Thyroid gland (tissue), 4 donors: ENCODE results near the gene LRIT1. TPM values are rescaled to one million over a fixed set of nuclear protein-coding genes. Genes with fewer than 3 reads are reported as not detected.

ENCODE experiments used
- DNase-seq, 2 donors: peaks; one replicate each; pipeline ENCODE4 v3.0.0-alpha.2; 2019
- H3K27ac ChIP-seq, 3 donors: fragments of 200-600 bp; sonication (generic); 1 replicate in 2 of 3; 2 replicates in 1 of 3; pipeline ENCODE4 v1.5.1; 2016 to 2019; ENCODE audit warnings: mild to moderate bottlenecking in 1 of 3, moderate library complexity in 1 of 3
- H3K27me3 ChIP-seq: fragments of 200-600 bp; sonication (generic); one replicate; pipeline ENCODE4 v1.5.1; 2019
- H3K36me3 ChIP-seq, 2 donors: fragments of 200-600 bp; sonication (generic); one replicate each; pipeline ENCODE4 v1.5.1; 2016 to 2019
- H3K4me1 ChIP-seq, 2 donors: fragments of 200-600 bp; sonication (generic); one replicate each; pipeline ENCODE4 v1.5.1; 2017 to 2019
- H3K4me3 ChIP-seq, 3 donors: fragments of 200-600 bp; sonication (generic); replicated peaks in 1 of 3; 1 replicate in 2 of 3; 2 replicates in 1 of 3; pipeline ENCODE4 v1.5.1; 2016; ENCODE audit warnings: mild to moderate bottlenecking in 1 of 3
- H3K9me3 ChIP-seq: fragments of 200-600 bp; sonication (generic); one replicate; pipeline ENCODE4 v1.5.1; 2017
- POLR2A ChIP-seq, 2 donors: fragments of 450-650 bp; IDR thresholded peaks; one replicate each; pipeline ENCODE4 v1.6.1; 2017; ENCODE audit warnings: antibody characterized with exemption in 2 of 2, mild to moderate bottlenecking in 2 of 2, moderate library complexity in 1 of 2
- WGBS, 2 donors: methylation state at CpG; one replicate each; pipeline ENCODE4 v1.1.5; 2017; 5-methylcytosine and 5-hydroxymethylcytosine counted together
- intact Hi-C: fragments of 100-400 bp; cut with DNase I; formaldehyde crosslinking; loops from one replicate; pipeline ENCODE4 v1.15.1; 2023
- total RNA-seq, 4 donors: library from RNA; depleted of rRNA; stranded (reverse); fragments of >200 nt; gene quantifications; one replicate each; pipeline ENCODE4 v1.2.3, GENCODE V29; 2016
- TF ChIP-seq, protein P1 (sequence below), 6 experiments: fragments of 200-600 bp in 3 of 6; fragments of 450-650 bp in 3 of 6; sonication (generic) in 3 of 6; IDR thresholded peaks; one replicate each; pipeline ENCODE4 v1.5.1; 2016 to 2019; ENCODE audit warnings: antibody characterized with exemption in 6 of 6, mild to moderate bottlenecking in 2 of 6, inconsistent platforms in 1 of 6, moderate library complexity in 1 of 6

The LRIT1 gene
- total RNA-seq, 4 donors from 2014 or later = not detected

- TF ChIP-seq, protein P1, sequence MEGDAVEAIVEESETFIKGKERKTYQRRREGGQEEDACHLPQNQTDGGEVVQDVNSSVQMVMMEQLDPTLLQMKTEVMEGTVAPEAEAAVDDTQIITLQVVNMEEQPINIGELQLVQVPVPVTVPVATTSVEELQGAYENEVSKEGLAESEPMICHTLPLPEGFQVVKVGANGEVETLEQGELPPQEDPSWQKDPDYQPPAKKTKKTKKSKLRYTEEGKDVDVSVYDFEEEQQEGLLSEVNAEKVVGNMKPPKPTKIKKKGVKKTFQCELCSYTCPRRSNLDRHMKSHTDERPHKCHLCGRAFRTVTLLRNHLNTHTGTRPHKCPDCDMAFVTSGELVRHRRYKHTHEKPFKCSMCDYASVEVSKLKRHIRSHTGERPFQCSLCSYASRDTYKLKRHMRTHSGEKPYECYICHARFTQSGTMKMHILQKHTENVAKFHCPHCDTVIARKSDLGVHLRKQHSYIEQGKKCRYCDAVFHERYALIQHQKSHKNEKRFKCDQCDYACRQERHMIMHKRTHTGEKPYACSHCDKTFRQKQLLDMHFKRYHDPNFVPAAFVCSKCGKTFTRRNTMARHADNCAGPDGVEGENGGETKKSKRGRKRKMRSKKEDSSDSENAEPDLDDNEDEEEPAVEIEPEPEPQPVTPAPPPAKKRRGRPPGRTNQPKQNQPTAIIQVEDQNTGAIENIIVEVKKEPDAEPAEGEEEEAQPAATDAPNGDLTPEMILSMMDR (IDR thresholded peaks at IDR 0.05) = no peak
- no peak for TF ChIP-seq POLR2A (IDR thresholded peaks at IDR 0.05)
- intact Hi-C loops = no loop called here
- H3K4me3 ChIP-seq = no peak overlapping the region
- H3K27ac ChIP-seq = no peak overlapping the region
- H3K9me3 ChIP-seq = no peaks in the 10 kb centered on the region
- no peaks in the 10 kb centered on the region for H3K27me3 ChIP-seq
- 83 to 85% methylated on average over 13 of the region's 13 CpGs for WGBS, 2 donors
- DNase-seq = no peak
- no peaks in the 10 kb centered on the region for H3K4me1 ChIP-seq
- no peaks in the 10 kb centered on the region for H3K36me3 ChIP-seq
Observed at GRCh38 chr10:84262190-84262956, 21.0 kb upstream of the LRIT1 start.

- Histone ChIP-seq H3K27ac (no peak overlapping the region), H3K36me3 (no peaks in the 10 kb centered on the region), H3K4me3 (no peak overlapping the region), H3K9me3 (no peaks in the 10 kb centered on the region), H3K27me3 (no peaks in the 10 kb centered on the region), H3K4me1 (no peaks in the 10 kb centered on the region)
- 84% methylated on average over 7 of the region's 7 CpGs for WGBS, 2 donors
- intact Hi-C loops = no loop called here
- TF ChIP-seq, protein P1 (IDR thresholded peaks at IDR 0.05) = no peak
- no peak for TF ChIP-seq POLR2A (IDR thresholded peaks at IDR 0.05)
- DNase-seq = no peak
Observed at GRCh38 chr10:84261236-84261915, 20.0 kb upstream of the LRIT1 start.

GRCh38 chr10:84258034-84258695, 16.8 kb upstream of the LRIT1 start:
- H3K9me3 ChIP-seq = no peaks in the 10 kb centered on the region
- TF ChIP-seq, protein P1 (IDR thresholded peaks at IDR 0.05) = no peak
- no peak for TF ChIP-seq POLR2A (IDR thresholded peaks at IDR 0.05)
- 81 to 85% methylated on average over 7 of the region's 7 CpGs for WGBS, 2 donors
- H3K27me3 ChIP-seq = no peaks in the 10 kb centered on the region
- H3K27ac ChIP-seq = no peak overlapping the region
- intact Hi-C loops = no loop called here
- DNase-seq = no peak
- no peaks in the 10 kb centered on the region for H3K36me3 ChIP-seq
- H3K4me3 ChIP-seq = no peak overlapping the region
- no peaks in the 10 kb centered on the region for H3K4me1 ChIP-seq

DNA sequence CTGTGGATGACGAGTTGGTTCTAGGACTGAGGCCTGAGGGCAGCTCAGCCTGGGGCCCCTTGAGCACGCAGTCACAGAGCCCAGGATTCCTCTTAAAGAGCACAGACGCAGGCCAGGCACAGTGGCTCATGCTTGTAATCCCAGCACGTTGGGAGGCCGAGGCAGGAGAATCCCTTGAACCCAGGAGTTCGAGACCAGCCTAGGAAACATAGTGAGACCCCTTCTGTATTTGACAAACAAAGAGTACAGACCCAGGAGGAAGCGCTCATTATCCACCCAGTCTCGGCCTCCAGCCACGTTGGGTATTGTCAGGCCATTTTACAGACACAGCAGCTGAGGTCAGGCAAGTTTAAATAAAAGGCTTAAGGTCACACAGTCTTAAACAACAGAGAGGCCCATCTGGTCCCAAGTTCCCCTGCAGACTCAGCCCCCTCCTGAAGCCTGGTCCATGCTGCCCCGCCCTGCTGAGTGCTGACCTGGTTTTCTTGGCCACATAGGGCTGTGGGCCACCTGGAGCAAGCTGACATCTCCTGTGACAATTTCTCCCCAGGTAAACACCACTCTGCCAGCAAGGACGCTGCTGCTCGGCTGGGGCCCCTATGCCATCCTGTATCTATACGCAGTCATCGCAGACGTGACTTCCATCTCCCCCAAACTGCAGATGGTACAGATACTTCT, 16.1 kb upstream of the LRIT1 start:
- no peak for DNase-seq
- Histone ChIP-seq H3K4me3 (no peak overlapping the region), H3K4me1 (no peaks in the 10 kb centered on the region), H3K27me3 (no peaks in the 10 kb centered on the region), H3K36me3 (no peaks in the 10 kb centered on the region), H3K9me3 (no peaks in the 10 kb centered on the region), H3K27ac (no peak overlapping the region)
- 79 to 89% methylated on average over 9 to 15 of the region's 15 CpGs for WGBS, 2 donors
- intact Hi-C loops = no loop called here
- TF ChIP-seq, protein P1 (IDR thresholded peaks at IDR 0.05) = no peak
- TF ChIP-seq POLR2A (IDR thresholded peaks at IDR 0.05) = no peak
